Endodermal cell (in vitro differentiated cells): ENCODE data around the gene SEC61A2. TPM values are rescaled to one million over a fixed set of nuclear protein-coding genes. Genes with fewer than 3 reads are reported as not detected.
"Not testable (repeated sequence)": the region's sequence is repeated elsewhere in the genome, so short reads cannot be mapped to it uniquely, and the experiment has no call there.

ENCODE experiments used
- DNase-seq: peaks from one replicate; pipeline ENCODE4 v3.0.0-alpha.2; 2017
- H3K27ac ChIP-seq: 2 replicates; pipeline ENCODE4 v1.5.1; 2013; ENCODE audit warnings: mild to moderate bottlenecking, low read depth, low read length, moderate library complexity
- H3K27me3 ChIP-seq: 2 replicates; pipeline ENCODE4 v1.6.1; 2013; ENCODE audit warnings: mild to moderate bottlenecking, low read length, moderate library complexity; ENCODE audit not compliant: insufficient read depth, control insufficient read depth, poor library complexity, severe bottlenecking
- H3K36me3 ChIP-seq: 2 replicates; pipeline ENCODE4 v1.7.0; 2013; ENCODE audit warnings: mild to moderate bottlenecking, low read length, moderate library complexity; ENCODE audit not compliant: control insufficient read depth, insufficient read depth
- H3K4me1 ChIP-seq: one replicate; pipeline ENCODE4 v1.7.0; 2013; ENCODE audit warnings: low read length; ENCODE audit not compliant: control insufficient read depth, insufficient read depth
- H3K4me3 ChIP-seq: 2 replicates; pipeline ENCODE4 v1.5.1; 2013; ENCODE audit warnings: mild to moderate bottlenecking, low read length, moderate library complexity
- H3K9ac ChIP-seq: 2 replicates; pipeline ENCODE4 v1.6.1; 2013; ENCODE audit warnings: mild to moderate bottlenecking, low read length, moderate library complexity; ENCODE audit not compliant: poor library complexity, severe bottlenecking; ENCODE audit errors: extremely low read depth
- H3K9me3 ChIP-seq: 2 replicates; pipeline ENCODE4 v1.6.1; 2013; ENCODE audit warnings: mild to moderate bottlenecking, low read length, moderate library complexity; ENCODE audit not compliant: control insufficient read depth
- H3K27ac Mint-ChIP-seq: 2 replicates; pipeline ENCODE4 v1.8.0; 2020; ENCODE audit warnings: mixed read lengths
- H3K27me3 Mint-ChIP-seq: 2 replicates; pipeline ENCODE4 v1.8.0; 2021; ENCODE audit warnings: mild to moderate bottlenecking, mixed read lengths; ENCODE audit not compliant: insufficient read depth
- H3K36me3 Mint-ChIP-seq: 2 replicates; pipeline ENCODE4 v1.8.0; 2020; ENCODE audit warnings: low read depth, mixed read lengths
- H3K4me1 Mint-ChIP-seq: 2 replicates; pipeline ENCODE4 v1.8.0; 2020; ENCODE audit warnings: mixed read lengths
- H3K4me3 Mint-ChIP-seq: 2 replicates; pipeline ENCODE4 v1.8.0; 2020; ENCODE audit warnings: mild to moderate bottlenecking, moderate library complexity, mixed read lengths
- H3K9me3 Mint-ChIP-seq: 2 replicates; pipeline ENCODE4 v1.8.0; 2020; ENCODE audit warnings: mild to moderate bottlenecking, mixed read lengths
- CTCF ChIP-seq: fragments of 200-600 bp; sonication (generic); conservative IDR thresholded peaks from 2 replicates; pipeline ENCODE4 v1.5.0; 2021; ENCODE audit warnings: antibody characterized with exemption, mild to moderate bottlenecking
- WGBS, 2 experiments: methylation state at CpG; one replicate each; pipeline versions ENCODE4 v1.1.5 to v1.1.7; 2013; ENCODE audit warnings: missing lambda C conversion rate in 2 of 2, mixed read lengths in 1 of 2; ENCODE audit not compliant: insufficient coverage in 1 of 2, insufficient read length in 1 of 2; 5-methylcytosine and 5-hydroxymethylcytosine counted together
- total RNA-seq, 2 donors: library from RNA; stranded (reverse); fragmentation: NEBNext Ultra II Directional in 1 of 2; extraction: Animal tissue kit (Norgen Biotek cat#: 25700) in 1 of 2; gene quantifications; 2 replicates in 1 of 2; 3 replicates in 1 of 2; pipeline ENCODE4 v1.2.1, GENCODE V29; 2021

Gene SEC61A2
- total RNA-seq, 2 donors from 2014 or later, result 24.4 to 40.5 TPM

- peaks cover 72% of the 10 kb centered on the region for H3K36me3 ChIP-seq
Observed at GRCh38 chr10:12165036-12165435, 35.6 kb downstream of the SEC61A2 start.

DNA sequence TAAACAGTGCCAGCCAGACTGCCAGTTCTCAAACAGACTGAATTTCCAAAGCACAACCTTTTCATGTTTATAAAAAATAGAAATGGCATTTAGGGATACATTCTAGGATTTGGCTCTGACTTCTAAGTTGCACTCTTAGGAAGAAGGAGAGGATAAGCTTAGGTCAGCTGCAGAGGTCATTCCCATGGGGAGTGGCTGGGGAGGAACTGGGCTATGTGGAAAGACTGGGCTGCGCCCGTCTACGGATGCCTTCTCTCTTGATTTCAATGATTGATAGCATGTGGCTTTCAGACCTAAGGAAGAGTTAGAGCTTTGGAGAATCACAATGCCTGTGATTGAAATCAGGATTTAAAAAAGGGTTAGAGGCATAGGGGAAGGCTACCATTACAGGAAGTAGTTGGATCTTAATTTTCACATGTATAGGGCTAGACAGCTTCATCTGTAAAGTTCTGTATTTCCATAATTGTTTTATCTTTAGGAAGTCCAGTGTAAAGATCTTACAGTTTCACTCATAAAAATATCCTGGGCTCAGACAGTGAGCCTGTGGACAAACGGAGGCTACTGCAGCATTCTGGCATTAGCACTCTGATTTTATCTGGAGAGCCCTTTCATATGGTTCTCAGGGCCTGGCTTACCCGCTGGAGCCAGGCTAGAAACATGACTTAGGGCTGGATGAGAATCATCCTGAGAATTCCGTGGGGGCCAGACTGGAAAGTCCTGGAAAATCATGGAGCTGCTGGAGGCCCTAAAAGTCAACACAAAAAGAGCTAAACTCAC is 36.7 kb downstream of the SEC61A2 start:
- no peaks in the 10 kb centered on the region for H3K9me3 Mint-ChIP-seq
- no peak overlapping the region for H3K4me3 Mint-ChIP-seq
- Histone ChIP-seq H3K4me3 (no peak overlapping the region), H3K9me3 (no peaks in the 10 kb centered on the region), H3K9ac (no peak overlapping the region), H3K4me1 (no peaks in the 10 kb centered on the region), H3K36me3 (peaks cover 73% of the 10 kb centered on the region), H3K27me3 (no peaks in the 10 kb centered on the region), H3K27ac (no peak overlapping the region)
- no peak for DNase-seq
- TF ChIP-seq CTCF, result no peak
- H3K27ac Mint-ChIP-seq, result no peak overlapping the region
- 93 to 97% methylated on average over 6 of the region's 6 CpGs for WGBS, 2 experiments
- H3K4me1 Mint-ChIP-seq, result no peaks in the 10 kb centered on the region
- H3K36me3 Mint-ChIP-seq, result peaks cover 64% of the 10 kb centered on the region
- H3K27me3 Mint-ChIP-seq, result no peaks in the 10 kb centered on the region

More at GRCh38 chr10:12165036-12165435, 35.6 kb downstream of the SEC61A2 start:
- Histone ChIP-seq H3K4me1 (no peaks in the 10 kb centered on the region), H3K27ac (no peak overlapping the region), H3K27me3 (no peaks in the 10 kb centered on the region), H3K4me3 (no peak overlapping the region), H3K9ac (no peak overlapping the region), H3K9me3 (no peaks in the 10 kb centered on the region)
- no peak for TF ChIP-seq CTCF
- WGBS, 2 experiments, result 90% methylated on average over 1 to 3 of the region's 3 CpGs
- Mint-ChIP-seq H3K4me3 (no peak overlapping the region), H3K27ac (no peak overlapping the region), H3K4me1 (no peaks in the 10 kb centered on the region), H3K27me3 (no peaks in the 10 kb centered on the region), H3K36me3 (peaks cover 61% of the 10 kb centered on the region), H3K9me3 (no peaks in the 10 kb centered on the region)
- no peak for DNase-seq

DNA sequence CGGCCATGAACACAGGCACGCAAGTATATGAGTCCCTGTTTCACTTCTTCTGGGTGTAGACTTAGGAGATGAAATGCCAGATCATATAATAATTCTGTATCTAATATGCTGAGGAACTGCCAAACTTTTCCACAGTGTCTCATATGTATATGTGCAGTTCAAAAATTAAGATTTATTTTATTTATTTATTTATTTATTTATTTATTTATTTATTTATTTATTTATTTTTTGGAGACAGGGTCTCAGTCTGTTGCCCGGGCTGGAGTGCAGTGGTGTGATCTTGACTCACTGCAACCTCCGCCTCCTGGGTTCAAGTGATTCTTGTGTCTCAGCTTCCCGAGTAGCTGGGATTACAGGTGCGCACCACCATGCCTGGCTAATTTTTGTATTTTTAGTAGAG is 42.0 kb downstream of the SEC61A2 start:
- H3K27me3 Mint-ChIP-seq, H3K9me3 ChIP-seq, DNase-seq, H3K4me3 ChIP-seq, H3K9me3 Mint-ChIP-seq, H3K27ac ChIP-seq, H3K27me3 ChIP-seq, H3K27ac Mint-ChIP-seq, H3K4me3 Mint-ChIP-seq, H3K4me1 Mint-ChIP-seq, H3K9ac ChIP-seq, H3K4me1 ChIP-seq: not testable (repeated sequence)
- 98 to 100% methylated on average over 1 to 6 of the region's 6 CpGs for WGBS, 2 experiments
- peaks cover 60% of the 10 kb centered on the region for H3K36me3 Mint-ChIP-seq
- H3K36me3 ChIP-seq, result peaks cover 73% of the 10 kb centered on the region
